AG09309 (cell line): ENCODE data around the gene RASSF7.
A peak's percentile ranks its signal among the peaks of the same experiment; 100 is the strongest.
"Not testable (repeated sequence)": the region's sequence is repeated elsewhere in the genome, so short reads cannot be mapped to it uniquely, and the experiment has no call there.

ENCODE experiments used
- DNase-seq: peaks from one replicate; pipeline ENCODE4 v3.0.0-alpha.2; 2010; ENCODE audit warnings: low read depth
- H3K4me3 ChIP-seq: 2 replicates; pipeline ENCODE4 v1.5.1; 2011; ENCODE audit warnings: mild to moderate bottlenecking, low read depth, low read length, moderate library complexity; ENCODE audit not compliant: control insufficient read depth
- TF ChIP-seq, protein P1 (sequence below): IDR thresholded peaks from 2 replicates; pipeline ENCODE4 v1.5.1; 2011; ENCODE audit warnings: mild to moderate bottlenecking, low read depth, low read length, inconsistent platforms; ENCODE audit not compliant: insufficient read depth, control insufficient read depth; ENCODE audit errors: missing control alignments

RASSF7 gene

GRCh38 chr11:567629-568292, 7.0 kb downstream of the RASSF7 start:
- DNase-seq: no peak
- H3K4me3 ChIP-seq: peak overlapping the region; percentile 67
- TF ChIP-seq, protein P1, sequence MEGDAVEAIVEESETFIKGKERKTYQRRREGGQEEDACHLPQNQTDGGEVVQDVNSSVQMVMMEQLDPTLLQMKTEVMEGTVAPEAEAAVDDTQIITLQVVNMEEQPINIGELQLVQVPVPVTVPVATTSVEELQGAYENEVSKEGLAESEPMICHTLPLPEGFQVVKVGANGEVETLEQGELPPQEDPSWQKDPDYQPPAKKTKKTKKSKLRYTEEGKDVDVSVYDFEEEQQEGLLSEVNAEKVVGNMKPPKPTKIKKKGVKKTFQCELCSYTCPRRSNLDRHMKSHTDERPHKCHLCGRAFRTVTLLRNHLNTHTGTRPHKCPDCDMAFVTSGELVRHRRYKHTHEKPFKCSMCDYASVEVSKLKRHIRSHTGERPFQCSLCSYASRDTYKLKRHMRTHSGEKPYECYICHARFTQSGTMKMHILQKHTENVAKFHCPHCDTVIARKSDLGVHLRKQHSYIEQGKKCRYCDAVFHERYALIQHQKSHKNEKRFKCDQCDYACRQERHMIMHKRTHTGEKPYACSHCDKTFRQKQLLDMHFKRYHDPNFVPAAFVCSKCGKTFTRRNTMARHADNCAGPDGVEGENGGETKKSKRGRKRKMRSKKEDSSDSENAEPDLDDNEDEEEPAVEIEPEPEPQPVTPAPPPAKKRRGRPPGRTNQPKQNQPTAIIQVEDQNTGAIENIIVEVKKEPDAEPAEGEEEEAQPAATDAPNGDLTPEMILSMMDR: no peak

DNA sequence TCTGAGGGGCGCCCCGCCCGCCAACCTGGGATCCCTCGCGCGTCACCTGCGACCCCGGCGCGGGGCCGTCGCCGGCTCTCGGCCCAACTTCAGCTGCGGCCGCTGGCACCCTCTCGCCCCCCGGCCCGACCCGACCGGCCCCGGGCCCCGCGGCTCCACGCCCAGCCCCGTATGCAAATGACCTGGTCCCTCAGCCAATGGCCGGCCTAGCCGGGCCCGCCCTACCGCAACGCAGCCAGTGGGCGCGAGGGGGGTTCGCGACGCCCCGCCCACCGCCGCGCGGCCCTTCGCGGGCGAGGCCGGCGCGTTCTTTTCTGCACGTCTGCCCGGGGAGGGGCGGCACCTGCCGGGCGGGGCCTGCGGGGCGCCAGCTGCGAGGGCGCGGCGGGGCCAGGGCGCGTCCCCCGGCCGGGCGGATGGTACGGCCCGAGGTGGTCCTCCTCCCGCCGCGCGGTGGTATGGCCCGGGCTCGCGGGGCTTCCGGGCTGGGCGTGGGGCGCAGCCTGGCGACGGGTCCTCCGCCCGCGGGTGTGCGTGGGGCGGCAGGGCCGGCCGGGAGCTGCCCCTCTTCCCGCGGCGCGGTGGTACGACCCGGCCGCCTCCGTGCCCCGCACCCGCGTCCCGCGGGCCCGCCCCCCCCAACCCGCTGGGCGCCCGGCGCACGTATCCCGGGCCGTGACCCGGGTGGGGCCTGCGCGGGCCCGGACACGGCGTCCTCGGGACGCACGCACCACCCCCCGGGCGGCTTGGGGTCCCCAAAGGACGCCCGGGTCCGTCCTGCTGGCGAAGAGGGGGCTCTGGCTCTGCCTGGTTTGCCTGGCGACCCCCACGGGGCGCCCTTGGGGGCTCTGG, 7.8 kb downstream of the RASSF7 start:
- peak; percentile 71 for DNase-seq
- TF ChIP-seq, protein P1: no peak
- H3K4me3 ChIP-seq: peak overlapping the region; percentile 69

DNA sequence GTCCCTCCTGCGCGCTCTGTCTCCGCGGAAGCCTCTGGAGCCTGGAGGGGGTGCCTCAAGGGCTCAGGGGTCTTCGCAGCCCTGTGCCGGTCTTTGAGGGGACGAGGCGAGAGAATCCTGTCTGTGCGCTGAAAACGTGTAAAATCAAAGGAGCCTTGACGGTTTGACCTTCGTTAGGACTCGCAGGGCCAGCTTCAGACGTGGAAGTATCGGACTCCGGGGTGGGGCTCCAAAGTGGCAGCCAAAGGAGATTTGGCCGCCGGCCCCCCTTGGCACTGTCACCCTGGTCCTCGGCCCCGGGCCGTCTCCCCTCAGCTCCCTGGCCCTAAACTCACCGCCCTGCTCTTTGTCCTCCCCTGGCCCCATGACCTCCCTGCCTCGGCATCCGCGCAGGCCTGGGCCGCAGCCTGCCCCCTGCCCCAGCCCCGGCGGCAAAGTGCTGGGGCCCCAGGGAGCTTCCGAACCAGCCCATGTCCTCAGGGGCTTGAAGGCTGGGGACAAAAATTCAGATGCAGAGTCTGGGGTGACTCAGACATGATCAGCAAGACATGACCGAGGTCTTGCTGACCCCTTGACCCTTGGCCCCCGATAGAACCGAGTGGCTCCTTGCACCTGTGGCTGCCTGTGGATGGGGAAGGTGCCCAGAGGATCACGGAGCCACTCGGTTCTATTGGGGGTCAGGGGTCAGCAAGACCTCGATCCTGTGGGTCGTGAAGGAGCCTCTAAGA, 8.6 kb downstream of the RASSF7 start:
- TF ChIP-seq, protein P1: no peak
- DNase-seq: no peak
- H3K4me3 ChIP-seq: peak overlapping the region; percentile 69

- H3K4me3 ChIP-seq: no peak overlapping the region
- TF ChIP-seq, protein P1: no peak
These were observed 11.0 kb downstream of the RASSF7 start for GRCh38 chr11:571802-572185.

DNA sequence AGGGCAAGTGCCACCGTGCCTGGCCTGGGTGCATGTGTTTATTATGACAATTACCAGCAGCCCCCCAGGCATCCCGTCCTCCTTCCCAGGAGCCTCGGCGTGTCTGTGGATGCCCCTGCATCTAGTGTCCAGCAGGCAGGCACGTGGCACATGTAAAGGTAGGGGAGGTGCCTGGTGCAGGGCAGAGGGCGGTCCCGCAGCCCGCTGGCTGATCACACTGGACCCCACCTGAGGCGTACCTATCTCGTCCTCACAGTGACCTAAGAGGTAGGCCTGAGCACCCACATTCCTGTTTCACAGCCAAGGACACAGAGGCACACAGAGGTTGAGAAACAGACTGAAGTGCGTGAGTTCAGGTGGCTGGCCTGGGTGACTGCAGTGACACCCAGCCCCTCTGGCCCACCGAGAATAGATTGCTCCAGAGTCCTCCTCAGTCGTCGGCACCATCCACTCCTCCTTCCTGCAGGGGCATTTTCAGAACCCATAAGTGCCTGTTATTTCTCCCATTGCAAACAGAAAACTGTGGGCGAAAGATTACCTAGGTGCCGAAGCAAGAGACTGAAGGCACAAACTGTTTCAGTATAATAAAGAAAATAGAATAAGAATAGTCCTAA, 12.5 kb downstream of the RASSF7 start:
- no peak for DNase-seq
- TF ChIP-seq, protein P1: no peak
- H3K4me3 ChIP-seq: no peak overlapping the region

More at GRCh38 chr11:571802-572185, 11.0 kb downstream of the RASSF7 start:
- DNase-seq: no peak

GRCh38 chr11:574031-574570, 13.3 kb downstream of the RASSF7 start:
- DNase-seq, H3K4me3 ChIP-seq: not testable (repeated sequence)
